Endodermal cell (in vitro differentiated cells): ENCODE measurements around the gene IRGM. TPM values are rescaled to one million over a fixed set of nuclear protein-coding genes. Genes with fewer than 3 reads are reported as not detected.
"Not testable (repeated sequence)": the region's sequence is repeated elsewhere in the genome, so short reads cannot be mapped to it uniquely, and the experiment has no call there.

ENCODE experiments used
- DNase-seq: peaks from one replicate; pipeline ENCODE4 v3.0.0-alpha.2; 2017
- H3K27ac ChIP-seq: 2 replicates; pipeline ENCODE4 v1.5.1; 2013; ENCODE audit warnings: mild to moderate bottlenecking, low read depth, low read length, moderate library complexity
- H3K27me3 ChIP-seq: 2 replicates; pipeline ENCODE4 v1.6.1; 2013; ENCODE audit warnings: mild to moderate bottlenecking, low read length, moderate library complexity; ENCODE audit not compliant: insufficient read depth, control insufficient read depth, poor library complexity, severe bottlenecking
- H3K36me3 ChIP-seq: 2 replicates; pipeline ENCODE4 v1.7.0; 2013; ENCODE audit warnings: mild to moderate bottlenecking, low read length, moderate library complexity; ENCODE audit not compliant: control insufficient read depth, insufficient read depth
- H3K4me1 ChIP-seq: one replicate; pipeline ENCODE4 v1.7.0; 2013; ENCODE audit warnings: low read length; ENCODE audit not compliant: control insufficient read depth, insufficient read depth
- H3K4me3 ChIP-seq: 2 replicates; pipeline ENCODE4 v1.5.1; 2013; ENCODE audit warnings: mild to moderate bottlenecking, low read length, moderate library complexity
- H3K9ac ChIP-seq: 2 replicates; pipeline ENCODE4 v1.6.1; 2013; ENCODE audit warnings: mild to moderate bottlenecking, low read length, moderate library complexity; ENCODE audit not compliant: poor library complexity, severe bottlenecking; ENCODE audit errors: extremely low read depth
- H3K9me3 ChIP-seq: 2 replicates; pipeline ENCODE4 v1.6.1; 2013; ENCODE audit warnings: mild to moderate bottlenecking, low read length, moderate library complexity; ENCODE audit not compliant: control insufficient read depth
- H3K27ac Mint-ChIP-seq: 2 replicates; pipeline ENCODE4 v1.8.0; 2020; ENCODE audit warnings: mixed read lengths
- H3K27me3 Mint-ChIP-seq: 2 replicates; pipeline ENCODE4 v1.8.0; 2021; ENCODE audit warnings: mild to moderate bottlenecking, mixed read lengths; ENCODE audit not compliant: insufficient read depth
- H3K36me3 Mint-ChIP-seq: 2 replicates; pipeline ENCODE4 v1.8.0; 2020; ENCODE audit warnings: low read depth, mixed read lengths
- H3K4me1 Mint-ChIP-seq: 2 replicates; pipeline ENCODE4 v1.8.0; 2020; ENCODE audit warnings: mixed read lengths
- H3K4me3 Mint-ChIP-seq: 2 replicates; pipeline ENCODE4 v1.8.0; 2020; ENCODE audit warnings: mild to moderate bottlenecking, moderate library complexity, mixed read lengths
- H3K9me3 Mint-ChIP-seq: 2 replicates; pipeline ENCODE4 v1.8.0; 2020; ENCODE audit warnings: mild to moderate bottlenecking, mixed read lengths
- WGBS, 2 experiments: methylation state at CpG; one replicate each; pipeline versions ENCODE4 v1.1.5 to v1.1.7; 2013; ENCODE audit warnings: missing lambda C conversion rate in 2 of 2, mixed read lengths in 1 of 2; ENCODE audit not compliant: insufficient coverage in 1 of 2, insufficient read length in 1 of 2; 5-methylcytosine and 5-hydroxymethylcytosine counted together
- total RNA-seq, 2 donors: library from RNA; stranded (reverse); fragmentation: NEBNext Ultra II Directional in 1 of 2; extraction: Animal tissue kit (Norgen Biotek cat#: 25700) in 1 of 2; gene quantifications; 2 replicates in 1 of 2; 3 replicates in 1 of 2; pipeline ENCODE4 v1.2.1, GENCODE V29; 2021
- TF ChIP-seq, protein P1 (sequence below): fragments of 200-600 bp; sonication (generic); conservative IDR thresholded peaks from 2 replicates; pipeline ENCODE4 v1.5.0; 2021; ENCODE audit warnings: antibody characterized with exemption, mild to moderate bottlenecking

IRGM gene
- total RNA-seq, 2 donors from 2014 or later, result not detected

DNA sequence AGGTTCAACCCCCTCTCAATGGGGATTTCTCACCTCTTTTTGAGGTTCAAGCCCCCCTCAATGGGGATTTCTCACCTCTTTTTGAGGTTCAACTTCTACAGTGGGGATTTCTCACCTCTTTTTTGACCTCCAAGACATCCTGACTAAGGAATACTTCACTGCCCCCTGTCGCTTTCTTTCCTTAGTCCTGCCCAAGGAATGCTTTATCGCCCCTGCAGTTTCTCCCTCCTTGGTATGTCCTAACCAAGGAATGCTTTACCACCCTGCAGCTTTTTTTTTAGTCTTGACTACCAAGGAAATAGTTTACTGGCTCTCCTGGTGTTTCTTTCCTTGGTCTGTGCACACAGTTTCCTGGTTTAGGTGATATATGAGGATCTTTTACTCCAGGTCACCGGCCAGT, 9.6 kb upstream of the IRGM start:
- no peaks in the 10 kb centered on the region for H3K36me3 ChIP-seq
- DNase-seq, result peak; percentile 89
- no peak overlapping the region for H3K27ac ChIP-seq
- Mint-ChIP-seq H3K4me1 (no peaks in the 10 kb centered on the region), H3K27ac (no peak overlapping the region), H3K36me3 (no peaks in the 10 kb centered on the region), H3K9me3 (peaks cover 18% of the 10 kb centered on the region), H3K27me3 (peaks cover 27% of the 10 kb centered on the region), H3K4me3 (no peak overlapping the region)
- peaks cover 12% of the 10 kb centered on the region for H3K9me3 ChIP-seq
- 92 to 100% methylated on average over 2 to 3 of the region's 3 CpGs for whole genome bisulfite sequencing, 2 experiments
- no peaks in the 10 kb centered on the region for H3K4me1 ChIP-seq
- peaks cover 23% of the 10 kb centered on the region for H3K27me3 ChIP-seq
- no peak overlapping the region for H3K4me3 ChIP-seq
- TF ChIP-seq, protein P1, sequence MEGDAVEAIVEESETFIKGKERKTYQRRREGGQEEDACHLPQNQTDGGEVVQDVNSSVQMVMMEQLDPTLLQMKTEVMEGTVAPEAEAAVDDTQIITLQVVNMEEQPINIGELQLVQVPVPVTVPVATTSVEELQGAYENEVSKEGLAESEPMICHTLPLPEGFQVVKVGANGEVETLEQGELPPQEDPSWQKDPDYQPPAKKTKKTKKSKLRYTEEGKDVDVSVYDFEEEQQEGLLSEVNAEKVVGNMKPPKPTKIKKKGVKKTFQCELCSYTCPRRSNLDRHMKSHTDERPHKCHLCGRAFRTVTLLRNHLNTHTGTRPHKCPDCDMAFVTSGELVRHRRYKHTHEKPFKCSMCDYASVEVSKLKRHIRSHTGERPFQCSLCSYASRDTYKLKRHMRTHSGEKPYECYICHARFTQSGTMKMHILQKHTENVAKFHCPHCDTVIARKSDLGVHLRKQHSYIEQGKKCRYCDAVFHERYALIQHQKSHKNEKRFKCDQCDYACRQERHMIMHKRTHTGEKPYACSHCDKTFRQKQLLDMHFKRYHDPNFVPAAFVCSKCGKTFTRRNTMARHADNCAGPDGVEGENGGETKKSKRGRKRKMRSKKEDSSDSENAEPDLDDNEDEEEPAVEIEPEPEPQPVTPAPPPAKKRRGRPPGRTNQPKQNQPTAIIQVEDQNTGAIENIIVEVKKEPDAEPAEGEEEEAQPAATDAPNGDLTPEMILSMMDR, result no peak
- no peak overlapping the region for H3K9ac ChIP-seq

DNA sequence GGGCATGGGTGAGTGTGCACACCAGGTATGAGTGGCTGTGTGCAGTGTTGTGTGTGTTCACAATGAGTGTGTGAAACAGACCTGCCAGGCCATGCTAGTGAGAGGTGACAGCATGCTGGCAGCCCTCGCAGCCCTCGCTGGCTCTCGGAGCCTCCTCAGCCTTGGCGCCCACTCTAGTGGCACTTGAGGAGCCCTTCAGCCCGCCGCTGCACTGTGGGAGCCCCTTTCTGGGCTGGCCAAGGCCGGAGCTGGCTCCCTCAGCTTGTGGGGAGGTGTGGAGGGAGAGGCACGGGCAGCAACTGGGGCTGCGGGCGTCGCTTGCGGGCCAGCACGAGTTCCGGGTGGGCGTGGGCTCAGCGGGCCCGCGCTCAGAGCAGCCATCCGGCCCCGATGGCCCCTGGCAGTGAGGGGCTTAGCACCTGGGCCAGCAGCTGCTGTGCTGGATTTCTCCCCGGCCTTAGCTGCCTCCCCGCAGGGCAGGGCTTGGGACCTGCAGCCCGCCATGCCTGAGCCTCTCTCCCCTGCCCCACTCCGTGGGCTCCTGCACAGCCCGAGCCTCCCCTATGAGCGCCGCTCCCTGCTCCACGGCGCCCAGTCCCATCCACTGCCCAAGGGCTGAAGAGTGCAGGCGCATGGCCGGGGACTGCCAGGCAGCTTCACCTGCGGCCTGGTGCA, 999 bp upstream of the IRGM start:
- WGBS, 2 experiments, result 94 to 95% methylated on average over 17 to 32 of the region's 32 CpGs
- not testable (repeated sequence) for H3K27ac ChIP-seq, H3K9ac ChIP-seq, H3K27ac Mint-ChIP-seq, H3K4me1 Mint-ChIP-seq, DNase-seq, H3K36me3 ChIP-seq, H3K9me3 ChIP-seq, H3K4me1 ChIP-seq, H3K36me3 Mint-ChIP-seq, H3K4me3 Mint-ChIP-seq, H3K4me3 ChIP-seq
- peaks cover 16% of the 10 kb centered on the region for H3K9me3 Mint-ChIP-seq
- H3K27me3 Mint-ChIP-seq, result peaks cover 36% of the 10 kb centered on the region
- peaks cover 12% of the 10 kb centered on the region for H3K27me3 ChIP-seq

DNA sequence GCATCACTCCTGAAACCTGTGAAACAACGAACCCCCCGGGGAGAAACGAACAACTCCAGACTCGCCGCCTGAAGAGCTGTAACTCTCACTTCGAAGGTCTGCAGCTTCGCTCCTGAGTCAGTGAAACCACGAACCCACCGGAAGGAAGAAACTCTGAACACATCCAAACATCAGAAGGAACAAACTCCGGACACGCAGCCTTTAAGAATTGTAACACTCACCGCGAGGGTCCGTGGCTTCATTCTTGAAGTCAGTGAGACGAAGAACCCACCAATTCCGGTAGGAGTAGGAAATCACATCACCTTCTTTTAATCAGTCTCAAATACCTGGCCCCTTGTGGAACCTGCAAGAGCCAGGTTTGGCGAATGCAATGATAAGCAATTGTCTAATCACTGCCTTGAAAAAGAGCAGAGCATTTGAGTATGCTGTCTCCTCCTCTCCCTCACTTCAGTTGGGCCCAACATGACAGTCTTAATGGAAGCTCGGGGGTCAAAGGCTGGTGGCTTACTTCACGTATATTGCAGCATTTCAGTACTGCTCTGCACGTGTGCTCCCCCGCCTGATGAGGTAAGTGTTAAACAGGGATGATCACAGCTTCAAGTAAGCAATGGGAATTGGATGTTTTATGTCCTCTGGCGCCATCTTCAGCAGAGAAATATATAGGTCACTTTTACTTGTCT, 473 bp downstream of the IRGM start:
- TF ChIP-seq, protein P1, result peak; percentile 83
- no peaks in the 10 kb centered on the region for H3K27me3 ChIP-seq
- H3K4me3 ChIP-seq, result no peak overlapping the region
- peak; percentile 78 for DNase-seq
- H3K27ac ChIP-seq, result no peak overlapping the region
- Mint-ChIP-seq H3K4me3 (no peak overlapping the region), H3K27me3 (peaks cover 30% of the 10 kb centered on the region), H3K4me1 (no peaks in the 10 kb centered on the region), H3K27ac (no peak overlapping the region), H3K9me3 (peaks cover 16% of the 10 kb centered on the region), H3K36me3 (no peaks in the 10 kb centered on the region)
- 73 to 76% methylated on average over 13 to 22 of the region's 22 CpGs for WGBS, 2 experiments
- no peak overlapping the region for H3K9ac ChIP-seq
- H3K9me3 ChIP-seq, result no peaks in the 10 kb centered on the region
- no peaks in the 10 kb centered on the region for H3K36me3 ChIP-seq
- no peaks in the 10 kb centered on the region for H3K4me1 ChIP-seq
